HL-60/S4 treated with retinoic acid at 250 ng/mL for 4 days and 3 days (cell line): ENCODE data around the gene FAAP100.
"Not testable (repeated sequence)": the region's sequence is repeated elsewhere in the genome, so short reads cannot be mapped to it uniquely, and the experiment has no call there.

Experiments
- in situ Hi-C: fragments of 300-500 bp; cut with MboI; formaldehyde crosslinking; loops from 2 replicates; pipeline ENCODE4 v1.7.0; 2022; ENCODE audit warnings: low sequenced_read_pairs

Gene FAAP100, protein sequence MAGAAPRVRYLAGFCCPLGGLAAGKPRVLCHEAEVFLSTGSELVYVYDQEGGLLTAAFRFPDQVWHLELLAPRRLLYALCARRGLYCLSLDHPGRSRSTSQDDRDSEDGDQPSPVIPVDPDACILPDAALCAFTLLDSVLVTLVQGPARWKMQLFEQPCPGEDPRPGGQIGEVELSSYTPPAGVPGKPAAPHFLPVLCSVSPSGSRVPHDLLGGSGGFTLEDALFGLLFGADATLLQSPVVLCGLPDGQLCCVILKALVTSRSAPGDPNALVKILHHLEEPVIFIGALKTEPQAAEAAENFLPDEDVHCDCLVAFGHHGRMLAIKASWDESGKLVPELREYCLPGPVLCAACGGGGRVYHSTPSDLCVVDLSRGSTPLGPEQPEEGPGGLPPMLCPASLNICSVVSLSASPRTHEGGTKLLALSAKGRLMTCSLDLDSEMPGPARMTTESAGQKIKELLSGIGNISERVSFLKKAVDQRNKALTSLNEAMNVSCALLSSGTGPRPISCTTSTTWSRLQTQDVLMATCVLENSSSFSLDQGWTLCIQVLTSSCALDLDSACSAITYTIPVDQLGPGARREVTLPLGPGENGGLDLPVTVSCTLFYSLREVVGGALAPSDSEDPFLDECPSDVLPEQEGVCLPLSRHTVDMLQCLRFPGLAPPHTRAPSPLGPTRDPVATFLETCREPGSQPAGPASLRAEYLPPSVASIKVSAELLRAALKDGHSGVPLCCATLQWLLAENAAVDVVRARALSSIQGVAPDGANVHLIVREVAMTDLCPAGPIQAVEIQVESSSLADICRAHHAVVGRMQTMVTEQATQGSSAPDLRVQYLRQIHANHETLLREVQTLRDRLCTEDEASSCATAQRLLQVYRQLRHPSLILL

GRCh38 chr17:81552244-81553017 lies at the start of gene FAAP100:
TSS of gene FAAP100 (minus strand) at chr17:81552353. CDS start at chr17:81552330, 23 bp downstream.
- in situ Hi-C loops: no loop called here

DNA sequence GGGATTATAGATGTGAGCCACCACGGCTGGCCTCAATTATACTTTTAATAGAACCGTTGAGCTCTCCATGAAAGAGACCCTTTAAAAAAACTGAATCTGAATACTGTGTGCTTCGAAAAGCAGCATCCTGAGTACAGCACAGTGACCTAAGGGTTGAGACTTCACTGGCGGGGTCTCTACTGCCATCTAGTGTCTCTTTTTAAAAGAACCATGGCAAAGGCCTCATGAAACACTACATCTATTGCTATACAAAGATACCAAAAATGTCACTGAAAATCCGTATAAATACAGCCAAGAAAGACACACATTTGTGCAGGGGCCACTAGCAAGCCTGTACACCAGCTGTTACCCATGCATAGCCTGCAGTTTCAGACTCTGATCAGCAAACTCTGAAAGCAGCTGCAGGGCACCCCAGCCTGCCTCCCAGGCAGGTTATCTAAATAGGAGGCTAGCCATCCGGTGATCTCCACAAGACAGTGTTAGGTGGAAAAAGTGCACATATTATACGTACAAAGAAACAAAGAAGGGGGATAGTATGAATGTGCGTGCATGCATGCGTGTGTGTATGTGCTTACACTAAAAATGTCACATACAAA lies 49.5 kb upstream of the FAAP100 start:
- in situ Hi-C loops: no loop called here

DNA sequence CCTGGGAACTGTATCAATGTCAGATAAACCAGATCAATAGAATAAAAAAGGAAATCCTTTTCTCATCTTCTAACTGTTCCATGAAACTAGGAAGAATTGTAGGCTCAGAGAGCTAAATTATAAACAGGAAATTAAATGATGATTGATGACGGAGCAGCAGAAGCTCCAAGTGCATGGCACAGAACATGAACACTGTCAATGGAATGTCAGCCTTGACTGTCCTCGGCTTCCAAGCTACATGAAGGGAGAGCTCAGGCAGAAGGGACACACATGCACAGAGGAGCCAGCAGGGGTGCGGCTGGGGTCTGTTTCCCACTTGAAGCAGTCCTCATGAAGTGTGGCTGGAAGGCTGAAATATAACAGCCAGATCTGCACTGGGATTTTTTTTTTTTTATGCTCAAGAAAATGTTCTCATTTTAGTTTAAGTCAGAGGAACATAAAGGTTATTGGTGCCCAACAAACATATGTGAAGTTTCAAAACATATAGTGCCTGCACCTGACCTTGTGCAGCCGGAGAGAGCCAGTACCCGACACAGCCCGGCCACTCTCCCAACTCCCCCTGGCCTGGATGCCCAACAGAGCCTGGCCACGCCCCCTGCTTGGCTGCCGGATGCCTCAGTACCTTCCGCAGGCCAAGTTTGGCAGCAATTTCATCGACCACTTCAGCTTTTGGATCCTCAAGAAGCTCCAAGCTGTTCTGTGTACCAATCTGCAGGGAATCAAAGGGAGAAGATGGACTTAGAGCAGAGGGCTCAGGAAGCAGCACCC lies 47.8 kb upstream of the FAAP100 start:
- in situ Hi-C loops: no loop called here

GRCh38 chr17:81593105-81593871 lies 41.1 kb upstream of the FAAP100 start:
- in situ Hi-C loops: no loop called here

DNA sequence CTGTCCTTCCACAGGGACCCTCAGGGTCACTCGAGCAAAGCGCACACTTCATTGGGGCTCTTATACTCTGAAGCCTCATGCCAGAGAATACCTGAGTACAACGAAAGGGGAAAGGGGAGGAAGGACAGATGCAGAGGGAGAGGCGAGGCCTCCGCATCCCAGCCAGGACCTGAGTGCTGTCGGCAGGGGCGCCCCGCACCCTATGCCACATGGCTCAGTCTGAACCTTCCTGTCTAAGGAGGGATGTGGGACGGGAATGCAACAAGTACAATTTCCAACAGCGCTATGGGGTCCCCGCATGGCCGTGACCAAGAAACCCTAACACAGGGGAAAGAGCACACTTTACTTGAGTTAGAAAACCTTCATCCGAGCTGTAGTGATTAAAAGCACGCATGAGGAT lies 39.8 kb upstream of the FAAP100 start:
- in situ Hi-C loops: no loop called here

- in situ Hi-C loops: no loop called here
These were observed 38.0 kb upstream of the FAAP100 start for GRCh38 chr17:81590121-81590520.

GRCh38 chr17:81589612-81590011 lies 37.5 kb upstream of the FAAP100 start:
- in situ Hi-C loops: no loop called here

GRCh38 chr17:81586096-81586495 lies 33.9 kb upstream of the FAAP100 start:
- in situ Hi-C loops: no loop called here

- in situ Hi-C loops: not testable (repeated sequence)
These were observed 32.6 kb upstream of the FAAP100 start for GRCh38 chr17:81584771-81585170.

DNA sequence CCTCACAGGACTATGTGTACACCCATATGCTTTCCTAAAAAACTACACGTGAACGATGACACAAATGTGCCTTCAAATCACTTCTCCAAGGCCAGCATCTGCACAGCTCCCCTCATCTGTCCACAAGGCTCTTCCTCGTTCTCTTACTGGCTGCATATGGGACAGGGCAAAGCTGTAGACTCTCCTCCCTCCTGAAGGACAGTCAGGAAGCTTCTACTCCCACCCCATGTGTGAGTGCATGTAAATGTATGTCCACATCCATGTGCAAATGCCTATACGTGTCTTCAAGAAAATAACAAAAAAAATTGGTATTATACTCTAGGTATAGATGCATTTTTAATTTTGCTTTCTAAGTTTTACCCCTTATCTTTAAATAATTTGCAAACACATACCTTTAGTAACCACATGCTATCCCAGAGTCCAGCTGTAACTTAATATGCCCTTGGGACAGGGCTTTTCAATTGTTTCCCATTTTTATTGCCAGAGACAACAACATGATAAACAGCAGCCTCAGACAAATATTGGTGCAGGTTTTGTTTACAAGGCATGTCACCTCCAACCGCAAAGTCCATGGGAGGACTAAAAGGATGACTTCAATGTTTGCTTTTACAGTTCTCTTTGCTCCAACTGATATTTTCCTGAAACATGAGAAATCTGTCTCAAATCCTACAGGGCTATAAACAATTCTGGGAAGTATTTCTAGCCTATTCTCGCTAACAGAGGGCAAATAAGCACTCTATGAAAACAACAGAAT lies 31.6 kb upstream of the FAAP100 start:
- in situ Hi-C loops: no loop called here

GRCh38 chr17:81582749-81583148 lies 30.6 kb upstream of the FAAP100 start:
- in situ Hi-C loops: no loop called here

- in situ Hi-C loops: no loop called here
These were observed 30.2 kb upstream of the FAAP100 start for GRCh38 chr17:81582341-81582740.

- in situ Hi-C loops: no loop called here
These were observed 29.6 kb upstream of the FAAP100 start for GRCh38 chr17:81581758-81582157.

DNA sequence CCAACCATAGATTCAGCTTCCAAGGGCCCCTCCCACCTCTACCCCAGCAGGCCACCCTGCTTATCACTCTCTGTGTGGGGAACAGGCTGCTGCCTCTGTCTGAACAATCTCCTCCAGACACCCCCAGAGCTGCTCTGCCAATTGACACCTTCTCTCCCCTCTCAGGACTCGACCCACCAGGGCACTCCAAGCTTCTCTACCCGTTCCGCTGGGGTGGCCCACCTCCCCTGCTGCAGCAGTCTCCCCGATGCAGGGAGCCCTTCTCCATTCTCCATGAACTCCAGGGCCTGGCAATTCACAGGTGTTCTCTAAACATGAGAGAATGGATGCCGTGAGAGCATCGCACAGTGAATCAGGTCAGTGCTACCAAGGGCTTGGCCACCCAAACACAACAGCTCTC lies 28.3 kb upstream of the FAAP100 start:
- in situ Hi-C loops: no loop called here

- in situ Hi-C loops: no loop called here
These were observed 27.7 kb upstream of the FAAP100 start for GRCh38 chr17:81579821-81580321.

DNA sequence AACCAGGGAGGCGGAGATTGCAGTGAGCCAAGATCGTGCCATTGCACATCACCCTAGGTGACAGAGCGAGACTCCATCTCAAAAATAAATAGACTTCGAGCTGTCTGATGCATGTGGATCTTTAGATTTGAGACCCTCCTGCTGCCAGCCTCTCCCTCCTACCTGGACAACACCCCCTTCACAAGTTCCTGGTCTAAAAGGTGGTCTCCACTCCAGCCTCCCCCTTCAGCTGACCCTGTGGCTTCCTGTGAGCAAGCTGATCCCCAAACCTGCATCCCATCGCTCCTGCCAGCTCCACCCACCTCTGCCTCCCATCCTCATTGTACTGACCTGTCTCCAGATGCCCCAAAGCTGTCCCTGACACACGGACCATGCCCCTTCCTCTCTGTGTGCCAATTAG lies 27.1 kb upstream of the FAAP100 start:
- in situ Hi-C loops: no loop called here

DNA sequence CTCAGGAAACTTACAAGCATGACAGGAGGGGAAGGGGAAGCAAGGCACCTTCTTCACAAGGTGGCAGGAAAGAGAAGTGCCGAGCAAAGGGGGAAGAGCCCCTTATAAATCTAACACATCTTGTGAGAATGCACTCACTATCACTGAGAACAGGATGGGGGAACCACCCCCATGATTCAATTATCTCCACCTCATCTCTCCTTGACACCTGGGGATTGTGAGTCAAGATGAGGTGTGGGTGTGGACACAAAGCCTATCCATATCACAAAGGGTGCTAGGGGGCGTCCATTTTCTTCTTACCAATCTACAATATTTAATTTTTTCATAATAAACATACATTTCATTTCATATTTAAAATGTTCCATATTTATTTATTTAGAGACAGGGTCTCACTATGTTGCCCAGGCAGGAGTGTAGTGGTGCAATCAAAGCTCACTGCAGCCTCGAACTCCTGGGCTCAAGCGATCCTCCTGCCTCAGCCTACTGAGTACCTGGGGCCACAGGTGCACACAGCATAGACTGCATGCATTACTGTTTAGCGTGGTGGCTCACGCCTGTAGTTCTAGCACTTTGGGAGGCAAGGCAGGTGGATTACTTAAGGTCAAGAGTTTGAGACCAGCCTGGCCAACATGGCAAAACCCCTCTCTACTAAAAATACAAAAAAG lies 26.5 kb upstream of the FAAP100 start:
- in situ Hi-C loops: no loop called here

GRCh38 chr17:81578038-81578441 lies 25.9 kb upstream of the FAAP100 start:
- in situ Hi-C loops: no loop called here
